ENCODE measurements around the gene KLHL30. TPM values are rescaled to one million over a fixed set of nuclear protein-coding genes. Genes with fewer than 3 reads are reported as not detected.
"Not testable (repeated sequence)": the region's sequence is repeated elsewhere in the genome, so short reads cannot be mapped to it uniquely, and the experiment has no call there.

The KLHL30 gene
- total RNA-seq, 1 donor from 2014 or later: 58.4 TPM

GRCh38 chr2:238163481-238164198 lies 25.2 kb downstream of the KLHL30 start:
- peak; percentile 37 for DNase-seq

GRCh38 chr2:238164906-238165287 lies 26.4 kb downstream of the KLHL30 start:
- DNase-seq: no peak

- no peak for DNase-seq
Observed at GRCh38 chr2:238165288-238165921, 26.9 kb downstream of the KLHL30 start.

DNA sequence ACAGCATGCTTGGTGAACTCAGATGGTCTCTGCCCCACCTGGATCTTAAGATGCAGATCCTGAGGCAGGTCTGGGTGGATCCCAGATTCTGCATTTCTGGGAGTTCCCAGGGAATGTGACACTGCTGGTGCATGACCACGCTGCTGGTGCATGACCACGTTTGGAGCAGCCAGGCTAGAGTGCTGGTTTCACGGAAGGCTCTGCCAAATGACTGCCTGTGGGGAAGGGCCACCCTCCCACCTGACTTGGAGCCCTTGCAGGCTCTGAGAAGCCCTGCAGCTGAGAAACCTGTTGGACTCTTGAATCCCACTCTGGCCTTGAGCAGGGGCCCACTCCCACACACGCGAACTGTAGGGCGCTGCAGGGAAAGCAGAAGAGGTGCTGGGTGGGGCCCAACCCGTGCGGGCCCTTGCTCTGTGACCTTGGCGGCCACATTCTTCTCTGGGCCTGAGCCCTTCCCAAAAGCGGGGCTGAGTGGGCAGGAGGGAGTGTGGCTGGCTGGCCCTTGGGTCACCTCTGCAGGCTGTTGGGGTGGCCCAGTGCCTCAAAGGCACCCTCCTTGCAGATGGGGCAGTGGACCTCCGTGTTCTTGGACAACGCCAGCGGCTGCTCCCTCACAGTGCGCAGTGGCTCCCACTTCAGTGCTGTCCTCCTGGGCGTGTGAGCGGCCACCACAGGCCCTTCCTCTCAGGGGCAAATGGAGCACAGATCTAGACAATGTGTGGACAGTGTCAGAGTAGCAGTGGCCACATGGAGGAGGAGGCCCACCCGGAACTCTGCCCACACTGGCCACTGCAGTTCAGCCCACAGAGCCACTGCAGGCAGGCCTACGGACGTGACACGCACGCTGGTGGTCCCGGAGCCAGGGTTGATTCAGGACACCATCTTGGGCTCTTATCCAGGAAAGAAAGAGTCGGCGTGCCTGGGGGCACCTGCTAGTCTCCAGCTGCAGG lies 28.2 kb downstream of the KLHL30 start:
- DNase-seq: no peak

GRCh38 chr2:238167344-238167715 lies 28.9 kb downstream of the KLHL30 start:
- no peak for DNase-seq

- DNase-seq: no peak
Observed at GRCh38 chr2:238167761-238168160, 29.3 kb downstream of the KLHL30 start.

DNA sequence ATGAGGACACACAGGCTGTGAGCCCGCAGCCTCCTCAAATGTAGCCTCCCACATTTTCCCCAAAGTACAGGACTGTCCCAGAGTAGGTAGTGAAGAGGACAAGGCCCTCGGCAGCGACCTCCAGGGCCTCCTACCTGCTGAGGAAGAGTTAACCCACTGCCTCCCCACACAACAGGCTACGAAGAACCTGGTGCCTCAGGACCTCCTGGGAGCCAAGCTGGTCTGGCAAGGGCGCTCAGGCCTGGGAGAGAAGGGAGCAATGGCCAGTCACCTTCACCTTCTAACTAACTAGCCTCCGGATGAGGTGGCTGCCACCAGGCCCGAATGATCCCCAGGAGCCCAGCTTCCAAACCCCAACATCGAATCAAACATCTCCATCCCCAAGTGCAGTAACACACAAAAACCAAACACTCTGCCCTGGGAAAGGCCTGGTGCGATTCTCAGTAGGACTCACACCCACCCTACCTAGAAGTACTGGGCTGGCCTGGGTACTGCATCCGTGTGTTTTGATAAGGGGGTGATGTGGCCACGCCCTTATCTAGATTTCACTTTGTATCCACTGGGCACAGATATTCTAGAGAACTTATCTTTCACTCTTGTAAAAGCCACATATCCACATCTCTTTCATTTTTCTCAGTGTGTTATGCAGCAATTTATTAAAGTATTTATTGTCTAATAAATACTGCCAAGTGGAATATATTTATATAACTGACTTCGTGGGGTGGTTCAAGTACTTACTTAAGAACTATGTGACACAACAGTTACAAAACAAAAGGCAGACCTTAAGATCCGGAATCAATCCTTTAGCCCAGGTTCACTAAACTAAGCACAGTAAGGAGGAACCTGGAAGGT lies 30.0 kb downstream of the KLHL30 start:
- no peak for DNase-seq

- peak; percentile 73 for DNase-seq
Observed at GRCh38 chr2:238169048-238169707, 30.7 kb downstream of the KLHL30 start.

GRCh38 chr2:238169708-238170251 lies 31.3 kb downstream of the KLHL30 start:
- peak; percentile 64 for DNase-seq

- no peak for DNase-seq
Observed at GRCh38 chr2:238170386-238171071, 32.1 kb downstream of the KLHL30 start.

- not testable (repeated sequence) for DNase-seq
Observed at GRCh38 chr2:238171072-238171431, 32.6 kb downstream of the KLHL30 start.

DNA sequence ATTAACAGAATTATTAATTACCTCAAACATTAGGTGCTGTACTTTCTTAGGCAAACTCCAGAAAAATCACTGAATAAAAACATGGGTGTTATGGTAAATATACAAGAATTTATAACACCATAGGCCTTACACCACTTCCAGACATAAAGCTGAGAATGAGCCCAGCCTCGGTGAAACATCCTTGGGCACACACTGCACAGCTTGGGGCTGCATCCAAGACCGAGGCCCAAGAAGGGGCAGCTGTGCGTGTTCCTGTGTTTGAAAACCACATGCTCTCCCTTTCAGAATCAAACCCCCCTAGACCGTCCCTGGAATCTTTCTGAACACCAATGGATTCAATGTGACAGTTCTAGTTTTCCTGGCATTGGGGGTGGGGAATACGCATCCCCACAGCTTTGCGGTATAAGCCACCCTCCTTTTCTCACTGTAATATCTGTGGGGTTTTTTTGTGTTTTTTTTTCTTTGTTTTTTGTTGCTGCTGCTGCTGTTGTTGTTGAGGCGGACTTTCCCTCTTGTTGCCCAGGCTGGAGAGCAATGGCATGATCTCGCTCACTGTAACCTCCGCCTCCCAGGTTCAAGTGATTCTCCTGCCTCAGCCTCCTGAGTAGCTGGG lies 33.2 kb downstream of the KLHL30 start:
- DNase-seq: peak; percentile 32

DNA sequence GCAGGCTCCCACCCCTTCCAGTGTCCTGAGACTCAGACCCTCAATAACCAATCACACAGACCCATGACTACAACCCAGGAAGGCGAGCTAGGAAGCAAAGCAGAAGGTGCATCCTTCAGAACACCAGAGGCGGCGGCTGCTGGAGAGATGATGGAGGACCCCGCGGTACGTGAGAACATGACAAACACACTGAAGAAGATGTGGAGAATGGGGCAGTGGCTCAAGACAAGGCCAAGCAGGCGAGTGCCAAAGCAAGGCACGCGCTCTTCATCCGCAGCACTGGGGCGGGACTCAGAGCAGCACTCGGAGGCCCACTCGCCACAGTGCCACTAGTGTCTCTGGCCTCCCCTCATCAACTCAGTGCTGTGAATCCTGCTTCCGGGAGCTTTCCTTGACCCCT lies 34.0 kb downstream of the KLHL30 start:
- no peak for DNase-seq

- no peak for DNase-seq
Observed at GRCh38 chr2:238173692-238174091, 35.2 kb downstream of the KLHL30 start.

DNA sequence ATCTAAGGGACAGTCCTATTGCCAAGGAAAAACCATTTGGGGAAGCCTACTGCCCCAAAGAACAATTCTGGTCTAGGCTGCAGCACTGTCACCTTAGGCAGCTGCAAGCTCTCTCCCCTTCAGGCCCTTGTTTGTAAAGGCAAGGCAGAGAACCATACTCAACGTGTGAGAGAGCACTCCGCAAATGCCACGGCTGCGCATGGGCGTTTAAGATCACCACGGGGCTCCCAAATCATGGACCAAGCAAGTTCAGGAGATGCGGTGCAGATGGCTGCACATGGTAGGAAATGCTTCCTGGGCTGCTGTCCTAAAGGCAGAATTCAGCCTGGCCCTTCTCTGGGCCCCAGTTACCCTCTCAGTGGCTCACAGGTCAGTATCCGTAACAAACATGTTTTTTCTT lies 35.8 kb downstream of the KLHL30 start:
- DNase-seq: no peak

- no peak for DNase-seq
Observed at GRCh38 chr2:238174701-238175100, 36.2 kb downstream of the KLHL30 start.

DNA sequence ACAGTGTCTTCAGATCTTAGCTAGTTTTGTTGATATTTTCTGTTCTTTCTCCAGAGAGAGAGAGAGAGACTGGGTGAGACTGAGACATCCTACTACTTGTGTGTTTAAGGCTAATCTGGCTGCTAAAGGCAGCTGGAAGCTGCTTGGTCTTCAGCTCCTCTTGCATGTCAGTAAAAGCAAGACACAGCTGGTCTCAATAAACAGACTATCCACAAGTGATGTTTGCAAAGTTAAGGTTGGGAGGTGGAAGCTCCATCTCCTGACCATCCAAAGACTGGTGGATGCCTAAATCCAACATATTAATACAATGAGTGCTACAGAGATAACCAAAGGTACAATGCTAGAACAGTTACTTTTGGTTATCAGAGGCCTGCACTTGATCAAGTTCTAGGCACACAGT lies 38.1 kb downstream of the KLHL30 start:
- peak; percentile 37 for DNase-seq

- DNase-seq: no peak
Observed at GRCh38 chr2:238180554-238180953, 42.1 kb downstream of the KLHL30 start.

- DNase-seq: no peak
Observed at GRCh38 chr2:238182362-238182761, 43.9 kb downstream of the KLHL30 start.

DNA sequence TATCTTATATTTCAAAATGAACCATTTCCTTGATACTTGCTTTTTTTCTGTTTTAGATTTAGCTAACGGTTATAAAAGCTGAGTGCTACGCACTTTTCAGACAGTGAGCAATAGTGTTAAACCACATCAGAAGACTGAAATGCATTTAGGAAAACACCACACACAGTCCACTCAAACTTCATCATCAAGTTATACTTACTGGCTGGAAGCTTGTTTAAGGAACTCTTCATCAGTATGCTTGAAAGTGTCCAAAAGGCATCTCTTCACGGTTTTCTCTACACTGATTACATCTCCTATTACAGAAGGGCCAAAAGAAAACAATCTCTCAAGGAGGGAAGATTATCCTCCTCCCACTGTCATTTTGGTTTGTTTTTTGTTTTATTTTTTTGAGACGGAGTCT lies 45.4 kb downstream of the KLHL30 start:
- DNase-seq: no peak
